H1 (cell line): Measurements from ENCODE around the gene GABARAPL2. TPM values are rescaled to one million over a fixed set of nuclear protein-coding genes. Genes with fewer than 3 reads are reported as not detected.
A peak's percentile ranks its signal among the peaks of the same experiment; 100 is the strongest.

Experiments
- CTCF ChIA-PET: fragments of 300-600 bp; sonication (Branson Sonifier 250); formaldehyde crosslinking; loops from one replicate; lab custom pipeline; 2021; ENCODE audit not compliant: partially characterized antibody; lab: Charles Lee
- POLR2A ChIA-PET: fragments of 300-600 bp; sonication (Branson Sonifier 250); formaldehyde crosslinking; loops from one replicate; lab custom pipeline; 2021; ENCODE audit warnings: inconsistent platforms; ENCODE audit not compliant: partially characterized antibody; lab: Charles Lee
- DNase-seq, 2 experiments: peaks; one replicate each; pipeline versions ENCODE4 v3.0.0 to v3.0.0-alpha.2; 2010 to 2022; ENCODE audit warnings: low spot score in 2 of 2, low read depth in 1 of 2, mixed read lengths in 1 of 2
- FAIRE-seq: peaks from 2 replicates; lab custom pipeline; 2011; peaks lifted over from hg19 to GRCh38; lab: Jason Lieb, UNC
- H2AFZ ChIP-seq: 2 replicates; pipeline ENCODE4 v1.8.1; 2012; ENCODE audit warnings: low read length, inconsistent platforms
- H2AK5ac ChIP-seq: 2 replicates; pipeline ENCODE4 v1.6.1; 2013; ENCODE audit warnings: low read depth, low read length
- H2BK120ac ChIP-seq: replicated peaks from 2 replicates; pipeline ENCODE3; 2013; ENCODE audit warnings: low read depth, low read length, inconsistent platforms
- H2BK12ac ChIP-seq: 2 replicates; pipeline ENCODE4 v1.6.1; 2013; ENCODE audit warnings: low read depth, low read length
- H2BK15ac ChIP-seq: 2 replicates; pipeline ENCODE4 v1.6.1; 2013; ENCODE audit warnings: low read length
- H2BK20ac ChIP-seq: 2 replicates; pipeline ENCODE4 v1.6.1; 2013; ENCODE audit warnings: low read length
- H2BK5ac ChIP-seq: 2 replicates; pipeline ENCODE4 v1.6.1; 2013; ENCODE audit warnings: low read depth, low read length
- H3K14ac ChIP-seq: 2 replicates; pipeline ENCODE4 v1.6.1; 2013; ENCODE audit warnings: inconsistent platforms; ENCODE audit not compliant: insufficient read length
- H3K18ac ChIP-seq: 2 replicates; pipeline ENCODE4 v1.6.1; 2013; ENCODE audit warnings: low read length; ENCODE audit errors: extremely low read depth
- H3K23ac ChIP-seq: 2 replicates; pipeline ENCODE4 v1.6.1; 2013; ENCODE audit warnings: inconsistent platforms; ENCODE audit not compliant: insufficient read length
- H3K23me2 ChIP-seq: 2 replicates; pipeline ENCODE4 v1.6.1; 2013; ENCODE audit warnings: low read depth, low read length
- H3K27ac ChIP-seq: 2 replicates; pipeline ENCODE4 v1.6.1; 2011; ENCODE audit warnings: low read depth, low read length, inconsistent platforms
- H3K27me3 ChIP-seq, 4 experiments: replicated peaks in 1 of 4; 1 replicate in 1 of 4; 2 replicates in 3 of 4; pipeline versions ENCODE4 v1.6.1 to v1.8.1; 2011 to 2013; ENCODE audit warnings: low read length in 3 of 4, mild to moderate bottlenecking in 3 of 4, inconsistent platforms in 2 of 4, mixed read lengths in 2 of 4, moderate library complexity in 1 of 4; ENCODE audit not compliant: control insufficient read depth in 3 of 4, insufficient read depth in 3 of 4; ENCODE audit errors: extremely low read depth in 1 of 4
- H3K36me3 ChIP-seq, 4 experiments: 2 replicates each; pipeline versions ENCODE4 v1.6.1 to v1.8.1; 2011 to 2013; ENCODE audit warnings: mild to moderate bottlenecking in 4 of 4, low read length in 3 of 4, moderate library complexity in 2 of 4, control low read depth in 1 of 4, inconsistent platforms in 1 of 4; ENCODE audit not compliant: insufficient read depth in 4 of 4, control insufficient read depth in 2 of 4
- H3K4ac ChIP-seq: replicated peaks from 2 replicates; pipeline ENCODE3; 2013; ENCODE audit warnings: low read length, low read depth, mixed read lengths, inconsistent platforms; ENCODE audit not compliant: insufficient read length
- H3K4me1 ChIP-seq, 4 experiments: replicated peaks in 1 of 4; 1 replicate in 1 of 4; 2 replicates in 3 of 4; pipeline versions ENCODE4 v1.6.1 to v1.8.1; 2011 to 2013; ENCODE audit warnings: low read length in 3 of 4, inconsistent platforms in 2 of 4, mixed read lengths in 1 of 4; ENCODE audit not compliant: insufficient read depth in 4 of 4, control insufficient read depth in 3 of 4
- H3K4me2 ChIP-seq, 2 experiments: 2 replicates each; pipeline versions ENCODE4 v1.6.1 to v1.8.1; 2011 to 2013; ENCODE audit warnings: low read depth in 2 of 2, low read length in 2 of 2, control low read depth in 1 of 2, inconsistent platforms in 1 of 2, mild to moderate bottlenecking in 1 of 2; ENCODE audit not compliant: insufficient read depth in 1 of 2
- H3K4me3 ChIP-seq, 4 experiments: fragments of 200-600, 300-600 bp in 1 of 4; sonication (generic), shearing (Covaris generic), sonication (Bioruptor Twin) in 1 of 4; 2 replicates each; pipeline versions ENCODE4 v1.5.1 to v1.8.1; 2011 to 2016; ENCODE audit warnings: low read length in 4 of 4, low read depth in 3 of 4, control low read depth in 2 of 4, inconsistent platforms in 2 of 4, mild to moderate bottlenecking in 2 of 4, mixed read lengths in 1 of 4, moderate library complexity in 1 of 4; ENCODE audit not compliant: insufficient read depth in 2 of 4; ENCODE audit errors: extremely low read depth in 1 of 4
- H3K56ac ChIP-seq: replicated peaks from 2 replicates; pipeline ENCODE3; 2013; ENCODE audit warnings: low read depth, mild to moderate bottlenecking, mixed read lengths, low read length, inconsistent platforms; ENCODE audit not compliant: insufficient read length
- H3K79me1 ChIP-seq: 2 replicates; pipeline ENCODE4 v1.6.1; 2013; ENCODE audit warnings: low read depth, low read length, control low read depth
- H3K79me2 ChIP-seq, 2 experiments: 2 replicates each; pipeline versions ENCODE4 v1.6.1 to v1.8.1; 2012 to 2013; ENCODE audit warnings: low read length in 2 of 2, mild to moderate bottlenecking in 2 of 2, inconsistent platforms in 1 of 2; ENCODE audit not compliant: insufficient read depth in 2 of 2, control insufficient read depth in 1 of 2
- H3K9ac ChIP-seq, 4 experiments: replicated peaks in 1 of 4; 1 replicate in 1 of 4; 2 replicates in 3 of 4; pipeline versions ENCODE4 v1.6.1 to v1.8.1; 2011 to 2013; ENCODE audit warnings: low read depth in 3 of 4, low read length in 3 of 4, control low read depth in 2 of 4, mild to moderate bottlenecking in 2 of 4, moderate library complexity in 2 of 4, inconsistent platforms in 1 of 4; ENCODE audit errors: extremely low read depth in 1 of 4
- H3K9me3 ChIP-seq, 2 experiments: 2 replicates each; pipeline versions ENCODE4 v1.6.1 to v1.8.1; 2012 to 2013; ENCODE audit warnings: mild to moderate bottlenecking in 2 of 2, moderate library complexity in 2 of 2, control low read depth in 1 of 2, inconsistent platforms in 1 of 2, low read depth in 1 of 2, low read length in 1 of 2, mixed read lengths in 1 of 2; ENCODE audit not compliant: insufficient read depth in 2 of 2
- H4K20me1 ChIP-seq, 2 experiments: replicated peaks in 1 of 2; 2 replicates each; pipeline versions ENCODE3 to v1.8.1; 2011 to 2013; ENCODE audit warnings: inconsistent platforms in 2 of 2, low read length in 2 of 2, mild to moderate bottlenecking in 1 of 2; ENCODE audit not compliant: insufficient read depth in 2 of 2, control insufficient read depth in 1 of 2
- H4K5ac ChIP-seq: 2 replicates; pipeline ENCODE4 v1.6.1; 2013; ENCODE audit warnings: low read length, low read depth, mixed read lengths, inconsistent platforms; ENCODE audit not compliant: insufficient read length
- H4K8ac ChIP-seq: 2 replicates; pipeline ENCODE4 v1.8.0; 2013; ENCODE audit warnings: mild to moderate bottlenecking, moderate library complexity, low read length, inconsistent platforms; ENCODE audit not compliant: insufficient read depth; ENCODE audit errors: extremely low read depth
- H4K91ac ChIP-seq: replicated peaks from 2 replicates; pipeline ENCODE3; 2013; ENCODE audit warnings: low read length, mixed read lengths, inconsistent platforms; ENCODE audit not compliant: insufficient read length
- ASH2L ChIP-seq: fragments of 200-600, 300-600 bp; sonication (generic); IDR thresholded peaks from one replicate; pipeline ENCODE4 v1.7.1; 2017; ENCODE audit warnings: low read length
- BACH1 ChIP-seq: IDR thresholded peaks from 2 replicates; pipeline ENCODE4 v1.6.1; 2012; ENCODE audit warnings: low read length, improper control_type of control experiment
- CREB1 ChIP-seq: IDR thresholded peaks from 2 replicates; pipeline ENCODE4 v1.6.1; 2012; ENCODE audit warnings: inconsistent platforms
- CTCF ChIP-seq, 3 experiments: IDR thresholded peaks; 1 replicate in 2 of 3; 2 replicates in 1 of 3; pipeline versions ENCODE4 v1.5.1 to v1.6.1; 2011; ENCODE audit warnings: low read length in 3 of 3, mild to moderate bottlenecking in 3 of 3, inconsistent platforms in 2 of 3, low read depth in 1 of 3, moderate library complexity in 1 of 3; ENCODE audit not compliant: insufficient read depth in 1 of 3; ENCODE audit errors: control extremely low read depth in 1 of 3
- JUND ChIP-seq: IDR thresholded peaks from 2 replicates; pipeline ENCODE4 v1.6.1; 2011; ENCODE audit warnings: mild to moderate bottlenecking, improper control_type of control experiment, low read length
- SRF ChIP-seq: IDR thresholded peaks from 2 replicates; pipeline ENCODE4 v1.6.1; 2011; ENCODE audit warnings: mild to moderate bottlenecking, low read depth, low read length, moderate library complexity
- TAF1 ChIP-seq: IDR thresholded peaks from 2 replicates; pipeline ENCODE4 v1.6.1; 2011; ENCODE audit warnings: mild to moderate bottlenecking, low read depth, low read length
- TAF7 ChIP-seq: optimal IDR thresholded peaks from 2 replicates; pipeline ENCODE3; 2011; ENCODE audit warnings: low read depth, mild to moderate bottlenecking, inconsistent platforms, low read length, moderate library complexity, borderline replicate concordance
- WGBS, 2 experiments: shearing (Covaris generic) in 1 of 2; methylation state at CpG; one replicate each; pipeline versions ENCODE4 v1.1.6 to v1.1.7; 2013 to 2015; ENCODE audit warnings: low lambda C conversion rate in 2 of 2, mixed read lengths in 2 of 2, inconsistent platforms in 1 of 2, low coverage in 1 of 2, missing lambda C conversion rate in 1 of 2; ENCODE audit not compliant: insufficient replicate concordance in 2 of 2, insufficient coverage in 1 of 2, insufficient read length in 1 of 2; ENCODE audit errors: extremely low coverage in 1 of 2, missing lambda C conversion rate in 1 of 2; 5-methylcytosine and 5-hydroxymethylcytosine counted together
- polyA plus RNA-seq, 7 experiments: library from polyadenylated mRNA; depleted of rRNA in 3 of 7; stranded (reverse) in 5 of 7; unstranded in 2 of 7; fragments of >200 nt in 5 of 7; fragments of 200-250 nt in 2 of 7; gene quantifications; 1 replicate in 5 of 7; 2 replicates in 1 of 7; 4 replicates in 1 of 7; pipeline versions ENCODE4 v1.2.1 to v1.2.3, GENCODE V29; 2011 to 2013; ENCODE audit warnings: missing spikeins in 2 of 7, mixed read lengths in 2 of 7
- total RNA-seq: library from RNA; stranded (reverse); fragmentation: NEBNext Ultra II Directional; extraction: Animal tissue kit (Norgen Biotek cat#: 25700); gene quantifications from 2 replicates; pipeline ENCODE4 v1.2.1, GENCODE V29; 2021

Gene GABARAPL2
- total and polyA plus RNA-seq, 2 of the 8 experiments (the other 6 are each of a cell fraction or from before 2014, with no cell fraction given): 65.8 to 71.3 TPM

DNA sequence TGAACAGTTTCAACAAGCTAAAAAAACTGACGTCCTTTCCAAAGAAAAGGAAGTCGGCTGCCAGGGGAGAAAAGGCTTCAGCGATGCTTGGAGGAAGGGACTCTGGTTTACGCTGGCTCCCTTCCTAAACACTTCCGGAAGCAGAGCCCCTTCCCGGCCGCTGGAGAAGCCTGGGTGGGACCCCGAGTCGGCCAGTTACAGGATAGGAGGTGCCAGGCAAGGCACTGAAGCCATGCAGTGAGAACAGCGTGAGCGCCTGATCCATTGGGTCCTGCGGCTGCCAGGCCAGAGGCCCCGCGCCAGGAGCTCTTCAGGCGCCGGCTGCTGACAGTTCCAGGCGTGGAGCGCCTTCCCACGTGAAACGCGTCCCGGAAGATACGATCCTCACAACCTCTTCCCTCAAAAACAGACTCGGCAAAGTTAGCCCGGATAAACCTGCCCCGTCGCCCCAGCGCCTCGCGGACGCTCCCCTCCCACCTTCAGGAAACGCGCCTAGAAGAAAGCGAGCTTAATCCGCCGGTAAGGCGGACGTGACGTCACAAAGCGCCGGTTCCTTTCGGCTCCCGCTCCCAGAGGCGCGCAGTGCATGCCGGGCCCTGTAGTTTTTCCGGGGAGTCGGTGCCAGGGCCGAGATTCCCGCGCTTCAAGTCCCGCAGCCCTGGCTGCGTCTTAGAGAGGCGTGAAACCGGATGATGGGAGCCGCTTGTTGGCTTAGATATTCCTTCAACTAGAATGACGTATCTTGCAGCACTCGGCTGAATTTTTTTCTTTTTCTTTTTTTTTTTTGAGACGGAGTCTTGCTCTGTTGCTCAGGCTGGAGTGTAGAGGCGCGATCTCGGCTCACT, 56.8 kb downstream of the GABARAPL2 start, which contains the start of gene ADAT1:
Gene ADAT1, minus strand, starts transcription at position 521 of the 845 bp plus-strand sequence. CDS start 2,482 bp downstream, outside the sequence.
- Histone ChIP-seq H3K36me3 (peaks cover 19 to 43% (median 33%) of the 10 kb centered on the region in 4 experiments), H4K8ac (peak within 1 kb of the TSS; percentile 93), H3K23ac (no peak within 1 kb of the TSS), H3K27ac (peak within 1 kb of the TSS; percentile 90), H3K4me2 (peak within 1 kb of the TSS; percentile 77 to 99), H3K27me3 (no peaks in the 10 kb centered on the region), H2BK12ac (peak within 1 kb of the TSS; percentile 60; the same call in 1 of the 2 replicates), H3K9ac (peak within 1 kb of the TSS; percentile 82 to 97 (median 91)), H4K91ac (peak within 1 kb of the TSS; percentile 23), H3K4ac (no peak within 1 kb of the TSS), H2BK15ac (no peak within 1 kb of the TSS), H2AK5ac (no peak within 1 kb of the TSS), H4K5ac (peak within 1 kb of the TSS; percentile 90), H3K79me2 (peaks cover 0 to 6% of the 10 kb centered on the region in 2 experiments; a peak in 1 of 4 replicates), H3K4me3 (peak within 1 kb of the TSS; percentile 80 to 96 (median 85)), H2BK120ac (no peak within 1 kb of the TSS), H3K23me2 (peaks cover 6% of the 10 kb centered on the region), H2AFZ (peak within 1 kb of the TSS; percentile 77), H3K14ac (no peak within 1 kb of the TSS), H4K20me1 (no peaks in the 10 kb centered on the region), H3K9me3 (no peaks in the 10 kb centered on the region), H3K4me1 (peaks cover 0 to 9% (median 4%) of the 10 kb centered on the region in 4 experiments; a peak in 5 of 7 replicates), H3K79me1 (no peaks in the 10 kb centered on the region; the same call in 1 of the 2 replicates), H3K56ac (peak within 1 kb of the TSS; percentile 67), H2BK20ac (no peak within 1 kb of the TSS), H3K18ac (peak within 1 kb of the TSS; percentile 71), H2BK5ac (peak within 1 kb of the TSS; percentile 90; the same call in 1 of the 2 replicates)
- FAIRE-seq: no peak
- ChIA-PET CTCF (interaction anchor here (0.6 to 4.3 kb wide), 11 partner anchors 18 to 410 kb away, joined by 3 to 20 read pairs (median 4); no protein-coding TSS in a partner anchor), POLR2A (interaction anchor here (0.6 to 2.7 kb wide), 20 partner anchors 9 to 188 kb away, joined by 3 to 21 read pairs (median 4); partner anchors contain the start of genes CFDP1, GABARAPL2, KARS1 and TERF2IP)
- DNase-seq: peak; percentile 91 to 96
- WGBS, 2 experiments: 5% methylated on average over 56 of the region's 62 CpGs; no CpG with 5 or more reads in 1 of the 2 experiments
- TF ChIP-seq TAF1 (peak; percentile 85; the same call in 1 of the 2 replicates), BACH1 (no peak), ASH2L (peak; percentile 88), CREB1 (peak; percentile 94), TAF7 (no peak), JUND (no peak; the same call in 1 of the 2 replicates), SRF (peak; percentile 23; the same call in 1 of the 2 replicates), CTCF (IDR thresholded peaks at IDR 0.05; ENCODE audit: control extremely low read depth in 1 of 3, insufficient read depth in 1 of 3, low read depth in 1 of 3, low read length in 3 of 3) (no peak)
